Natural killer cell (primary cell): Measurements from ENCODE around the gene PHF11. TPM values are rescaled to one million over a fixed set of nuclear protein-coding genes. Genes with fewer than 3 reads are reported as not detected.
A peak's percentile ranks its signal among the peaks of the same experiment; 100 is the strongest.

Experiments
- ATAC-seq, 3 donors: fragments of 150-1000 bp in 2 of 3; fragments of 200-7000 bp in 1 of 3; cut with Tn5 transposase; 1 replicate in 1 of 3; 2 replicates in 2 of 3; pipeline ENCODE4 v1.10.0; 2021; ENCODE audit warnings: mild to moderate bottlenecking in 2 of 3, moderate library complexity in 2 of 3
- DNase-seq, 2 donors: peaks; one replicate each; pipeline versions ENCODE4 v3.0.0 to v3.0.0-alpha.2; 2013 to 2021; ENCODE audit warnings: mixed read lengths in 1 of 2
- H3K27ac ChIP-seq: one replicate; pipeline ENCODE4 v1.5.1; 2013; ENCODE audit warnings: mild to moderate bottlenecking, low read length
- H3K27me3 ChIP-seq: one replicate; pipeline ENCODE4 v1.6.1; 2013; ENCODE audit warnings: low read length; ENCODE audit not compliant: control insufficient read depth, insufficient read depth
- H3K36me3 ChIP-seq: one replicate; pipeline ENCODE4 v1.6.1; 2013; ENCODE audit warnings: low read length; ENCODE audit not compliant: control insufficient read depth, insufficient read depth
- H3K4me1 ChIP-seq: one replicate; pipeline ENCODE4 v1.6.1; 2013; ENCODE audit warnings: low read length; ENCODE audit not compliant: control insufficient read depth, insufficient read depth
- H3K4me3 ChIP-seq: one replicate; pipeline ENCODE4 v1.5.1; 2013; ENCODE audit warnings: low read length
- H3K9me3 ChIP-seq: one replicate; pipeline ENCODE4 v1.6.1; 2013; ENCODE audit warnings: low read length; ENCODE audit not compliant: control insufficient read depth, insufficient read depth
- H3K27ac Mint-ChIP-seq, 2 donors: one replicate each; pipeline ENCODE4 v1.8.0; 2022; ENCODE audit warnings: mild to moderate bottlenecking in 2 of 2, mixed read lengths in 2 of 2, moderate library complexity in 1 of 2
- H3K27me3 Mint-ChIP-seq, 2 donors: one replicate each; pipeline ENCODE4 v1.8.0; 2022; ENCODE audit warnings: low read depth in 2 of 2, mixed read lengths in 2 of 2
- H3K36me3 Mint-ChIP-seq: one replicate; pipeline ENCODE4 v1.8.0; 2022; ENCODE audit warnings: mixed read lengths
- H3K4me1 Mint-ChIP-seq, 2 donors: one replicate each; pipeline ENCODE4 v1.8.0; 2022; ENCODE audit warnings: mixed read lengths in 2 of 2
- H3K4me3 Mint-ChIP-seq: one replicate; pipeline ENCODE4 v1.8.0; 2022; ENCODE audit warnings: mild to moderate bottlenecking, moderate library complexity, mixed read lengths
- H3K9me3 Mint-ChIP-seq, 2 donors: one replicate each; pipeline ENCODE4 v1.8.0; 2022; ENCODE audit warnings: mixed read lengths in 2 of 2
- WGBS: methylation state at CpG from one replicate; pipeline ENCODE4 v1.1.7; 2013; ENCODE audit warnings: missing lambda C conversion rate; ENCODE audit not compliant: insufficient coverage; 5-methylcytosine and 5-hydroxymethylcytosine counted together
- intact Hi-C: fragments of 100-400 bp; cut with micrococcal nuclease; formaldehyde crosslinking; loops from one replicate; pipeline ENCODE4 v1.14.2; 2022
- total RNA-seq, 4 donors: library from RNA; stranded (reverse); fragments of 120-200 nt in 1 of 4; gene quantifications; one replicate each; pipeline versions ENCODE4 v1.2.3 to v1.2.4, GENCODE V29; 2013 to 2022
- TF ChIP-seq, protein P1 (sequence below): fragments of 200-600 bp; IDR thresholded peaks from one replicate; pipeline ENCODE4 v1.8.0; 2022; ENCODE audit warnings: antibody characterized with exemption

Gene PHF11
- 100 to 1,000 TPM in 2 of 3 donors, 10 to 100 TPM in 1; 89.0 to 113 (median 111) TPM for total RNA-seq
- 124 TPM for total RNA-seq (2013)

GRCh38 chr13:49495783-49496762 lies at the start of gene PHF11:
PHF11 (plus strand) TSS chr13:49495953; CDS start chr13:49496002, 49 bp downstream.
- intact Hi-C loops = loop anchor here (1.0 to 5.0 kb wide), 3 partner anchors 51 to 586 kb away; partner anchors contain the start of gene KPNA3
- Histone ChIP-seq H3K36me3 (peaks cover 2% of the 10 kb centered on the region), H3K27ac (peak within 1 kb of the TSS; percentile 95), H3K9me3 (no peaks in the 10 kb centered on the region), H3K27me3 (no peaks in the 10 kb centered on the region), H3K4me3 (peak within 1 kb of the TSS; percentile 71), H3K4me1 (peaks cover 20% of the 10 kb centered on the region)
- TF ChIP-seq, protein P1, sequence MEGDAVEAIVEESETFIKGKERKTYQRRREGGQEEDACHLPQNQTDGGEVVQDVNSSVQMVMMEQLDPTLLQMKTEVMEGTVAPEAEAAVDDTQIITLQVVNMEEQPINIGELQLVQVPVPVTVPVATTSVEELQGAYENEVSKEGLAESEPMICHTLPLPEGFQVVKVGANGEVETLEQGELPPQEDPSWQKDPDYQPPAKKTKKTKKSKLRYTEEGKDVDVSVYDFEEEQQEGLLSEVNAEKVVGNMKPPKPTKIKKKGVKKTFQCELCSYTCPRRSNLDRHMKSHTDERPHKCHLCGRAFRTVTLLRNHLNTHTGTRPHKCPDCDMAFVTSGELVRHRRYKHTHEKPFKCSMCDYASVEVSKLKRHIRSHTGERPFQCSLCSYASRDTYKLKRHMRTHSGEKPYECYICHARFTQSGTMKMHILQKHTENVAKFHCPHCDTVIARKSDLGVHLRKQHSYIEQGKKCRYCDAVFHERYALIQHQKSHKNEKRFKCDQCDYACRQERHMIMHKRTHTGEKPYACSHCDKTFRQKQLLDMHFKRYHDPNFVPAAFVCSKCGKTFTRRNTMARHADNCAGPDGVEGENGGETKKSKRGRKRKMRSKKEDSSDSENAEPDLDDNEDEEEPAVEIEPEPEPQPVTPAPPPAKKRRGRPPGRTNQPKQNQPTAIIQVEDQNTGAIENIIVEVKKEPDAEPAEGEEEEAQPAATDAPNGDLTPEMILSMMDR = no peak
- Mint-ChIP-seq H3K4me1 (peaks cover 36 to 39% of the 10 kb centered on the region in 2 donors), H3K36me3 (no peaks in the 10 kb centered on the region), H3K9me3 (no peaks in the 10 kb centered on the region), H3K27ac (peak within 1 kb of the TSS; percentile 81 to 97), H3K4me3 (peak within 1 kb of the TSS; percentile 97), H3K27me3 (no peaks in the 10 kb centered on the region)
- ATAC-seq (peak; percentile 82 to 93 (median 89)), DNase-seq (peak; percentile 83 to 93)
- whole genome bisulfite sequencing = under 1% methylated on average over 71 of the region's 71 CpGs

DNA sequence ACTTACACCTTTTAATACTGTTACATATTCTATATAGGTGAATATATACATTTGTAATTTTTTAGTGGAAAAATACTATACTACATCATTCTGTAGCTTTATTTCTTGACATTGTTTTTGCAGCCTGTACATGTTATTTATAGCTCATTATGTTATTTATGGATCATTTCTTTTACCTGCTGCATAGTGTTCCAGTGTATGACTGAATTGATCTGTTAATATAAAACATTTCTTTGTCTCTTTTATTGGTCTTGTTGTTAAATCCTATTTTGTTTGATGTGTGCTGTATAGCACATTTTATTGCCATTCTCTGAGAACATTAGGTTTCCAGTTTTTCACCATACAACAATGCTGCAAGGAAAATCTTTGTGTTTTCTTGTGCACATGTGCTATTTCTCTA lies 49.3 kb upstream of the PHF11 start:
- Histone ChIP-seq H3K4me1 (peaks cover 17% of the 10 kb centered on the region), H3K9me3 (no peaks in the 10 kb centered on the region), H3K27me3 (no peaks in the 10 kb centered on the region), H3K27ac (peak overlapping the region; percentile 81), H3K4me3 (no peak overlapping the region), H3K36me3 (no peaks in the 10 kb centered on the region)
- Mint-ChIP-seq H3K27ac (peak overlapping the region; percentile 96 to 97), H3K4me1 (peaks cover 40 to 55% of the 10 kb centered on the region in 2 donors), H3K27me3 (no peaks in the 10 kb centered on the region), H3K9me3 (no peaks in the 10 kb centered on the region), H3K4me3 (peak overlapping the region; percentile 50), H3K36me3 (no peaks in the 10 kb centered on the region)
- DNase-seq (no peak), ATAC-seq (no peak)
- intact Hi-C loops = loop anchor here (10.0 kb wide), 2 partner anchors 678 to 978 kb away; no protein-coding TSS in a partner anchor
- TF ChIP-seq, protein P1 = no peak

- peaks cover 38 to 45% of the 10 kb centered on the region in 2 donors for H3K4me1 Mint-ChIP-seq
- H3K9me3 ChIP-seq = no peaks in the 10 kb centered on the region
- no peaks in the 10 kb centered on the region for H3K27me3 Mint-ChIP-seq
- WGBS = no CpG with 5 or more reads among the region's 2 CpGs
- H3K27ac ChIP-seq = no peak overlapping the region
- ATAC-seq (no peak), DNase-seq (no peak)
- H3K27ac Mint-ChIP-seq = peak overlapping the region; percentile 96 to 97
- TF ChIP-seq, protein P1 = no peak
- no peak overlapping the region for H3K4me3 ChIP-seq
- intact Hi-C loops = loop anchor here (10.0 kb wide), 2 partner anchors 676 to 976 kb away; no protein-coding TSS in a partner anchor
- H3K36me3 Mint-ChIP-seq = no peaks in the 10 kb centered on the region
- no peaks in the 10 kb centered on the region for H3K9me3 Mint-ChIP-seq
- no peaks in the 10 kb centered on the region for H3K27me3 ChIP-seq
- H3K4me3 Mint-ChIP-seq = no peak overlapping the region
- no peaks in the 10 kb centered on the region for H3K36me3 ChIP-seq
- peaks cover 9% of the 10 kb centered on the region for H3K4me1 ChIP-seq
Observed at GRCh38 chr13:49448753-49449152, 47.0 kb upstream of the PHF11 start.
